Adrenal gland (tissue), 5 donors: Measurements from ENCODE around the gene KCNK7.

ENCODE experiments used
- POLR2A ChIP-seq, 2 donors: fragments of 450-650 bp; IDR thresholded peaks; one replicate each; pipeline ENCODE4 v1.6.1; 2017; ENCODE audit warnings: antibody characterized with exemption in 2 of 2, mild to moderate bottlenecking in 2 of 2, moderate library complexity in 1 of 2
- TF ChIP-seq, protein P1 (sequence below), 6 experiments: fragments of 450-650 bp in 4 of 6; fragments of 200-600 bp in 2 of 6; sonication (generic) in 1 of 6; IDR thresholded peaks; 1 replicate in 5 of 6; 2 replicates in 1 of 6; pipeline versions ENCODE4 v1.5.1 to v1.8.0; 2016 to 2021; ENCODE audit warnings: antibody characterized with exemption in 6 of 6, mild to moderate bottlenecking in 2 of 6, moderate library complexity in 1 of 6
- donor health status: DM: no; HTN: no; CAD: no.

DNA sequence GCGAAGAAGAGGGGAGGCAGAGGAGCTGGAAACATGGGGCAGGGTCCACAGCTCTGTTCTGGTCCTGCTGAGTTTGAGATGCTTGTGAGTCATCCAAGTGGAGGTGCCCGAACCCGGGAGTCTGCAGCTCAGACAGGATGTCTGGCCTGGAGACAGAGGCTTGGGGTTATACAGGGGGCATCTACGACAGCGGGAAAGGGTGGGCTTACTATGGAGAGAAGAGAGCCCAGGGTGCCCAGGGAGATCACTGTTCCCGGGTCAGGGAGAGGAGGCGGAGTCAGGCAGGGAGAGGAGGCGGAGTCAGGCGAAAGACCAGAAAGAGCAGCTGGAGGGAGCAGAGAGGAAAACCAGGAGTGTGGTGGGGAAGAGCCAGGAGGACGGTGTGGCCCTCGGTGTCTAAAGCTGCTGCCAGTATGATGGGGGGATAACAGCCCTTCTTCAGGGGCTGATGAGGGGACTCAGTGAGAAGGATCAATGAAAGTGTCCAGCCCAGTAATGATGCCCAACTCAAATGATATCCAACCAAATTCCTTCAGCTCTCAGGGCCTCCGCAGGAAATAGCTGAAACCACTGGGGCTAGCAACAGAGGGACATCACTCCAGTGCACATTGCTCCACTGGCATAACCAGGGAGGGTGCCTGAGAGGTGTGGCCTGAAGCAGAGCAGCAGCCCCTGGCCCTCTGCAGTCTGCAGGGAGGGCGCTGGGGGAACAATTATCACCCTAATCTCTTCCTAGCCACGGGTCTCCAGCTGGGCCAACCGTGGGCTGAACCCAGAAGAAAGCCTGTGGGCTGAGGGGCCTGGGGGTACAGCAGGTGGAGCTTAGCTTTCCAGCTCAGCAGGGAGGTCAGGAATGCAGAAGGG is 34.8 kb downstream of the KCNK7 start:
- TF ChIP-seq, protein P1, sequence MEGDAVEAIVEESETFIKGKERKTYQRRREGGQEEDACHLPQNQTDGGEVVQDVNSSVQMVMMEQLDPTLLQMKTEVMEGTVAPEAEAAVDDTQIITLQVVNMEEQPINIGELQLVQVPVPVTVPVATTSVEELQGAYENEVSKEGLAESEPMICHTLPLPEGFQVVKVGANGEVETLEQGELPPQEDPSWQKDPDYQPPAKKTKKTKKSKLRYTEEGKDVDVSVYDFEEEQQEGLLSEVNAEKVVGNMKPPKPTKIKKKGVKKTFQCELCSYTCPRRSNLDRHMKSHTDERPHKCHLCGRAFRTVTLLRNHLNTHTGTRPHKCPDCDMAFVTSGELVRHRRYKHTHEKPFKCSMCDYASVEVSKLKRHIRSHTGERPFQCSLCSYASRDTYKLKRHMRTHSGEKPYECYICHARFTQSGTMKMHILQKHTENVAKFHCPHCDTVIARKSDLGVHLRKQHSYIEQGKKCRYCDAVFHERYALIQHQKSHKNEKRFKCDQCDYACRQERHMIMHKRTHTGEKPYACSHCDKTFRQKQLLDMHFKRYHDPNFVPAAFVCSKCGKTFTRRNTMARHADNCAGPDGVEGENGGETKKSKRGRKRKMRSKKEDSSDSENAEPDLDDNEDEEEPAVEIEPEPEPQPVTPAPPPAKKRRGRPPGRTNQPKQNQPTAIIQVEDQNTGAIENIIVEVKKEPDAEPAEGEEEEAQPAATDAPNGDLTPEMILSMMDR (IDR thresholded peaks at IDR 0.05), result no peak
- TF ChIP-seq POLR2A (IDR thresholded peaks at IDR 0.05), result no peak
